Kidney epithelial cell (primary cell): ENCODE data around the gene FGF18. TPM values are rescaled to one million over a fixed set of nuclear protein-coding genes. Genes with fewer than 3 reads are reported as not detected.

Experiments used
- DNase-seq: peaks from one replicate; pipeline ENCODE4 v3.0.0-alpha.2; 2010; ENCODE audit warnings: low read depth
- H3K27me3 ChIP-seq: 2 replicates; pipeline ENCODE4 v1.6.0; 2011; ENCODE audit warnings: low read length; ENCODE audit not compliant: control insufficient read depth, insufficient read depth
- H3K36me3 ChIP-seq: 2 replicates; pipeline ENCODE4 v1.5.1; 2011; ENCODE audit warnings: low read length; ENCODE audit not compliant: control insufficient read depth, insufficient read depth
- H3K4me3 ChIP-seq: 2 replicates; pipeline ENCODE4 v1.5.1; 2011; ENCODE audit warnings: low read depth, mild to moderate bottlenecking, control low read depth, low read length
- total RNA-seq: library from RNA; depleted of rRNA; stranded (reverse); fragments of >200 nt; gene quantifications from 2 replicates; pipeline ENCODE4 v1.2.3, GENCODE V29; 2015
- TF ChIP-seq, protein P1 (sequence below): IDR thresholded peaks from 2 replicates; pipeline ENCODE4 v1.5.1; 2011; ENCODE audit warnings: mild to moderate bottlenecking, moderate library complexity, low read length, control low read depth, inconsistent platforms; ENCODE audit not compliant: insufficient read depth, poor library complexity, severe bottlenecking

The FGF18 gene
- total RNA-seq, 1 donor from 2014 or later: not detected

DNA sequence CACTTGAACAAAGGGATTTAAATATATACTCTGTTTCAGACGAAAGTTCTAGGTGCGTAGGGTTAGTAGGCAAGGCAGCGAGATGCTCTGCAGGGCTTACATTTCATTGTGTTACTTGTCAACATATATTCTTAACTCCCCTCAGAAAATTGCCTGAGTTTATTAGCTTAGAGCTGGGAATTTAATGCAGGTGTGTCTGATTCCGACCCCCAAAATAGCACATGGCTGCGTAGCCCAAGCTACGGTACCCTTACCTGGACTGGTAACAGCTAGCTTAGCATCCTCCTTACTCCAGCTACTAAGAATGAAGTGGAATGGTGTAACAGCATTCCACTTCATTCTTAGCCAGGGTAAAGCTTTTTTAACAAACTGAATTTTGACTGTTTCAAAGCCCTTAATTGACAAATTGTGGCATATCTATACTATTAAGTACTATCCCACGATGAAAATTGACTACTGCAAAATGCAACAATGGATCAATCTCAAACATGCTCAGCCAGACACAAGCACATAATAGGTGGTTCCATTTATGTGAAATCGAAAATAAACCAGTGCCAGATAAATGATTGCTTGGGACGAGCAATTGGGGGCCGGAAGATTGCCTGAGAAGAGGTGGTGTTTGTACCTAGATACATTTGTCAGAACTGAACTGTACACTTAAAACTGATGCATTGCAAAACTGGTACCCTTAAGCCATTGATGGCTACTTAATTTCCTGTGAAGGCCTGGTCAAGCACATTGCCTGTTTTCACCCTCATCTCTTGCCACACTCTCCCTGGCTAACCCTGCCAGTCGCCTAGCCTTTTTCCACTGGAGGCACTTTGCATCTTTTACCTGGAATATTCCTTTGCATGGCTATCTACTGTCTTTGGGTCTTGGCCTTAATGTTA lies 3.0 kb upstream of the FGF18 start:
- Histone ChIP-seq H3K36me3 (no peaks in the 10 kb centered on the region), H3K4me3 (no peak overlapping the region), H3K27me3 (peaks cover 3% of the 10 kb centered on the region)
- TF ChIP-seq, protein P1, sequence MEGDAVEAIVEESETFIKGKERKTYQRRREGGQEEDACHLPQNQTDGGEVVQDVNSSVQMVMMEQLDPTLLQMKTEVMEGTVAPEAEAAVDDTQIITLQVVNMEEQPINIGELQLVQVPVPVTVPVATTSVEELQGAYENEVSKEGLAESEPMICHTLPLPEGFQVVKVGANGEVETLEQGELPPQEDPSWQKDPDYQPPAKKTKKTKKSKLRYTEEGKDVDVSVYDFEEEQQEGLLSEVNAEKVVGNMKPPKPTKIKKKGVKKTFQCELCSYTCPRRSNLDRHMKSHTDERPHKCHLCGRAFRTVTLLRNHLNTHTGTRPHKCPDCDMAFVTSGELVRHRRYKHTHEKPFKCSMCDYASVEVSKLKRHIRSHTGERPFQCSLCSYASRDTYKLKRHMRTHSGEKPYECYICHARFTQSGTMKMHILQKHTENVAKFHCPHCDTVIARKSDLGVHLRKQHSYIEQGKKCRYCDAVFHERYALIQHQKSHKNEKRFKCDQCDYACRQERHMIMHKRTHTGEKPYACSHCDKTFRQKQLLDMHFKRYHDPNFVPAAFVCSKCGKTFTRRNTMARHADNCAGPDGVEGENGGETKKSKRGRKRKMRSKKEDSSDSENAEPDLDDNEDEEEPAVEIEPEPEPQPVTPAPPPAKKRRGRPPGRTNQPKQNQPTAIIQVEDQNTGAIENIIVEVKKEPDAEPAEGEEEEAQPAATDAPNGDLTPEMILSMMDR: no peak
- no peak for DNase-seq

DNA sequence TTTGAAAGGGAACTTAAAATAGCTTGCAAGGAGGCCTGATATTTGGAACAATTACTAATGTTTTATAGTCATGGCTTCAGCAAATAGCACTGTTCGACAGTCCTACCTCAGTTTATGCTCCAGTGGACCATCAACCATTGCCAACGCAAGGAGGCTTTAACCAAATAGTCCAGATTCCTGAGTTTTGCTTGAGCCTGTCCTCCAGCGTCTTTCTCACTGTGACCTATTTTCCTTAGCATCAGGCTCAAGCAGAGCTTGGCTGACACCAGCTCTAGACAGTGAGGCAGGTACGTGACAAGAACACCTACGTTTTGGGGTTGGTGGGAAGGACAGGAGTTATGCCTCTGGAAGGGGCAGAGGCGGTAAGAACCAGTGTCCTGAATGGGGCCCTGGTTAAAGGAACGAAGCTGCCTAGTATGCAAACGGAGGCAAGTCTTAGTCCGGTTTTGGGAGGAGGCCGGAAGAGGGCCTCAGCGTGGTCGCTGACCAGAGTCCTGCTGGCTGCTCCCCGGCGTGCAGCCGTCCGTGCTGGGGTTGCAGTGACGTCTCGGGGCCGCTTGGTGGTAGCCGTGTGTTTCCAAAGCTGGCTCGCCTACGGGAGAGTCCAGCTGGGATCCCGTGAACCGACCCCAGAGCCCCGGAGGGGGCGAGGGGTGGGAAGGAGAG lies 998 bp upstream of the FGF18 start:
- H3K27me3 ChIP-seq: peaks cover 3% of the 10 kb centered on the region
- H3K36me3 ChIP-seq: no peaks in the 10 kb centered on the region
- DNase-seq: no peak
- peak overlapping the region; percentile 51 for H3K4me3 ChIP-seq
- TF ChIP-seq, protein P1: peak; percentile 94

DNA sequence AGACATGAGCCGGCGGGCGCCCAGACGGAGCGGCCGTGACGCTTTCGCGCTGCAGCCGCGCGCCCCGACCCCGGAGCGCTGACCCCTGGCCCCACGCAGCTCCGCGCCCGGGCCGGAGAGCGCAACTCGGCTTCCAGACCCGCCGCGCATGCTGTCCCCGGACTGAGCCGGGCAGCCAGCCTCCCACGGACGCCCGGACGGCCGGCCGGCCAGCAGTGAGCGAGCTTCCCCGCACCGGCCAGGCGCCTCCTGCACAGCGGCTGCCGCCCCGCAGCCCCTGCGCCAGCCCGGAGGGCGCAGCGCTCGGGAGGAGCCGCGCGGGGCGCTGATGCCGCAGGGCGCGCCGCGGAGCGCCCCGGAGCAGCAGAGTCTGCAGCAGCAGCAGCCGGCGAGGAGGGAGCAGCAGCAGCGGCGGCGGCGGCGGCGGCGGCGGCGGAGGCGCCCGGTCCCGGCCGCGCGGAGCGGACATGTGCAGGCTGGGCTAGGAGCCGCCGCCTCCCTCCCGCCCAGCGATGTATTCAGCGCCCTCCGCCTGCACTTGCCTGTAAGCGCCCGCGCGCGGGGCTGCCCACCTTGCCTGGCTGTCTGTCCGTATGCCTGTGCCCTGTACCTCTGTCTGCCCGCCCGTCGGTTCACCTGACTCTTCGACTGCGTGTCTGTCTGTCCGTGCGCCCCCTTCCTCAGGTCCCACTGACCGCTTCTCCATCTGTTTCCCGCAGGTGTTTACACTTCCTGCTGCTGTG lies 412 bp downstream of the FGF18 start:
- TF ChIP-seq, protein P1: no peak
- H3K36me3 ChIP-seq: no peaks in the 10 kb centered on the region
- no peak for DNase-seq
- peaks cover 3% of the 10 kb centered on the region for H3K27me3 ChIP-seq
- H3K4me3 ChIP-seq: peak overlapping the region; percentile 51

DNA sequence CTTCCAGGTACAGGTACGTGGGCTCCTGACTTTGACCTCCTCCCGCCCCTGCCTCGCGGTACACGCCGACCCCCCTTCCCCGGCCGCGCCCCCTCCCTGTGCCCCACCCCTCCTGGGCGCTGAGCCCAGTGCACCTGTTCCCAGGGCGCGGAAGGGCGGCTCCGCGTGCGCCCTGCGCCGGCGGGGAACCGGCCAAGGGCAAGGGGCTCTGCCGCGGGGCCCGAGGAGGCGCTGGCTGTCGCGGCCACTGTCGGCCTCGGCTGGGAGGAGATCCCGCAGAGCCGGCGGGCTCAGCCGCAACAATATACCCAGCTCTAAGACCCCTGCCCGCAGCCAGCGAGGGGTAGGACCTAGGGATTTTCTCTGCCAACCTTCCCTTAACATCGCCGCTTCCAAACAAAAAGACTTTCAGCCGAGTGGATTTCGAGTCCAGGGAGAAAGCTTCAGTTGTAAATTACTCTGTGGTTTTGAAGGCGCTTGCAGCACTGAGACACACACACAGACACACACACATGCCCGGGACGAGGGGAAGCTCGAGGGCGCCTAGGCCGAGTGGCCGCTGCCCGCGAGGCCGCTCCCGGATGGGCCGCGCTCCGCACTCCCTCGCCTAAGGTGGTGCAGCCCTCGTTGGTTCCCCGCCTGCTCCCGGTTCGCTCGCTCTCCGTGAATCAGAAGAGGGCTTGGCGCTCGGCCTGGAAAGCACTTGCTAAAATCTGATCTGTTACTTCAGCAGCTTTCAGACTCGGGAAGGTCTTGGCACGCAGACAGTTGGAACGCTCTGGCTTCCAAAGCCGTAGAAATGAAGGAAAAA lies 1.2 kb downstream of the FGF18 start:
- no peak for DNase-seq
- H3K4me3 ChIP-seq: peak overlapping the region; percentile 51
- TF ChIP-seq, protein P1: no peak
- H3K36me3 ChIP-seq: no peaks in the 10 kb centered on the region
- H3K27me3 ChIP-seq: peaks cover 3% of the 10 kb centered on the region
